Liver (tissue), 3 donors: ENCODE results near the gene ATP2B3.

Source experiments
- EGR1 ChIP-seq, 2 donors: IDR thresholded peaks; 2 replicates each; pipeline ENCODE4 v1.6.1; 2016 to 2018; ENCODE audit warnings: antibody characterized with exemption in 2 of 2, low read depth in 2 of 2
- GABPA ChIP-seq, 2 donors: IDR thresholded peaks in 1 of 2; conservative IDR thresholded peaks in 1 of 2; 2 replicates each; pipeline ENCODE4 v1.6.1; 2016; ENCODE audit warnings: antibody characterized with exemption in 2 of 2, mild to moderate bottlenecking in 1 of 2, moderate library complexity in 1 of 2
- HNF4A ChIP-seq, 2 donors: conservative IDR thresholded peaks; 2 replicates each; pipeline ENCODE4 v1.6.1; 2016; ENCODE audit warnings: antibody characterized with exemption in 2 of 2, mild to moderate bottlenecking in 2 of 2
- JUND ChIP-seq, 2 donors: IDR thresholded peaks; 2 replicates each; pipeline ENCODE4 v1.6.1; 2016; ENCODE audit warnings: antibody characterized with exemption in 2 of 2
- RAD21 ChIP-seq, 2 donors: IDR thresholded peaks; 2 replicates each; pipeline ENCODE4 v1.6.1; 2016; ENCODE audit warnings: antibody characterized with exemption in 2 of 2, mild to moderate bottlenecking in 2 of 2
- RXRA ChIP-seq, 2 donors: IDR thresholded peaks; 2 replicates each; pipeline ENCODE4 v1.6.1; 2017 to 2018; ENCODE audit warnings: antibody characterized with exemption in 2 of 2, mild to moderate bottlenecking in 1 of 2
- SP1 ChIP-seq: IDR thresholded peaks from 2 replicates; pipeline ENCODE4 v1.6.1; 2018; ENCODE audit warnings: antibody characterized with exemption, mild to moderate bottlenecking
- TAF1 ChIP-seq: conservative IDR thresholded peaks from 2 replicates; pipeline ENCODE4 v1.6.1; 2016; ENCODE audit warnings: antibody characterized with exemption, mild to moderate bottlenecking
- YY1 ChIP-seq: IDR thresholded peaks from 2 replicates; pipeline ENCODE4 v1.6.1; 2016; ENCODE audit warnings: antibody characterized with exemption, mild to moderate bottlenecking
- TF ChIP-seq, protein P1 (sequence below): IDR thresholded peaks from 2 replicates; pipeline ENCODE4 v1.6.1; 2016; ENCODE audit warnings: antibody characterized with exemption, mild to moderate bottlenecking
- TF ChIP-seq, protein P2 (sequence below): fragments of 150-350 bp; IDR thresholded peaks from 2 replicates; pipeline ENCODE4 v1.5.1; 2017; ENCODE audit warnings: improper control_type of control experiment, low read depth, low read length; ENCODE audit not compliant: missing input control
- TF ChIP-seq, protein P3 (sequence below): IDR thresholded peaks from 2 replicates; pipeline ENCODE4 v1.6.1; 2016; ENCODE audit warnings: antibody characterized with exemption
- TF ChIP-seq, protein P4 (sequence below): IDR thresholded peaks from 2 replicates; pipeline ENCODE4 v1.6.1; 2016; ENCODE audit warnings: antibody characterized with exemption
- TF ChIP-seq, protein P5 (sequence below): IDR thresholded peaks from 2 replicates; pipeline ENCODE4 v1.6.1; 2016; ENCODE audit warnings: antibody characterized with exemption
- donor health status: healthy.
- donor health status: healthy.

DNA sequence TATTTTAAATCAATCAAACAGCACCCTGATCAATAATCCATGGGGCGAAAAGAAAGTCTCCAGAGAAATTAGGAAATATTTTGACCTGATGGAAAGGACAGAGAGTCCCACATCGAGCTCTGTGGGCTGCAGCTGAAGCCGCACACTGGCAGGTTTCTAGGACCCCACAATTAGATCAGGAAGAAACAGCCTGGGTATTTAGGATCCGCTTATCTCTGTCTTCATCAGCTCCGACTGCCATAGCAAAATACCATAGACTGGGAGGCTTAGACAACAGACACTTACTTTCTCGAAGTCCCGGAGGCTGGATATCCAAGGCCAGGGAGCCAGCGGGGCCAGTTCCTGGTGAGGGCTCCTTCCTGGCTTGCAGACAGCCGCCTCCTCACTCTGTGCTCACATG, 45.1 kb downstream of the ATP2B3 start:
- TF ChIP-seq, protein P1, sequence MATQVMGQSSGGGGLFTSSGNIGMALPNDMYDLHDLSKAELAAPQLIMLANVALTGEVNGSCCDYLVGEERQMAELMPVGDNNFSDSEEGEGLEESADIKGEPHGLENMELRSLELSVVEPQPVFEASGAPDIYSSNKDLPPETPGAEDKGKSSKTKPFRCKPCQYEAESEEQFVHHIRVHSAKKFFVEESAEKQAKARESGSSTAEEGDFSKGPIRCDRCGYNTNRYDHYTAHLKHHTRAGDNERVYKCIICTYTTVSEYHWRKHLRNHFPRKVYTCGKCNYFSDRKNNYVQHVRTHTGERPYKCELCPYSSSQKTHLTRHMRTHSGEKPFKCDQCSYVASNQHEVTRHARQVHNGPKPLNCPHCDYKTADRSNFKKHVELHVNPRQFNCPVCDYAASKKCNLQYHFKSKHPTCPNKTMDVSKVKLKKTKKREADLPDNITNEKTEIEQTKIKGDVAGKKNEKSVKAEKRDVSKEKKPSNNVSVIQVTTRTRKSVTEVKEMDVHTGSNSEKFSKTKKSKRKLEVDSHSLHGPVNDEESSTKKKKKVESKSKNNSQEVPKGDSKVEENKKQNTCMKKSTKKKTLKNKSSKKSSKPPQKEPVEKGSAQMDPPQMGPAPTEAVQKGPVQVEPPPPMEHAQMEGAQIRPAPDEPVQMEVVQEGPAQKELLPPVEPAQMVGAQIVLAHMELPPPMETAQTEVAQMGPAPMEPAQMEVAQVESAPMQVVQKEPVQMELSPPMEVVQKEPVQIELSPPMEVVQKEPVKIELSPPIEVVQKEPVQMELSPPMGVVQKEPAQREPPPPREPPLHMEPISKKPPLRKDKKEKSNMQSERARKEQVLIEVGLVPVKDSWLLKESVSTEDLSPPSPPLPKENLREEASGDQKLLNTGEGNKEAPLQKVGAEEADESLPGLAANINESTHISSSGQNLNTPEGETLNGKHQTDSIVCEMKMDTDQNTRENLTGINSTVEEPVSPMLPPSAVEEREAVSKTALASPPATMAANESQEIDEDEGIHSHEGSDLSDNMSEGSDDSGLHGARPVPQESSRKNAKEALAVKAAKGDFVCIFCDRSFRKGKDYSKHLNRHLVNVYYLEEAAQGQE = no peak
- TF ChIP-seq SP1 = no peak
- TF ChIP-seq, protein P2, sequence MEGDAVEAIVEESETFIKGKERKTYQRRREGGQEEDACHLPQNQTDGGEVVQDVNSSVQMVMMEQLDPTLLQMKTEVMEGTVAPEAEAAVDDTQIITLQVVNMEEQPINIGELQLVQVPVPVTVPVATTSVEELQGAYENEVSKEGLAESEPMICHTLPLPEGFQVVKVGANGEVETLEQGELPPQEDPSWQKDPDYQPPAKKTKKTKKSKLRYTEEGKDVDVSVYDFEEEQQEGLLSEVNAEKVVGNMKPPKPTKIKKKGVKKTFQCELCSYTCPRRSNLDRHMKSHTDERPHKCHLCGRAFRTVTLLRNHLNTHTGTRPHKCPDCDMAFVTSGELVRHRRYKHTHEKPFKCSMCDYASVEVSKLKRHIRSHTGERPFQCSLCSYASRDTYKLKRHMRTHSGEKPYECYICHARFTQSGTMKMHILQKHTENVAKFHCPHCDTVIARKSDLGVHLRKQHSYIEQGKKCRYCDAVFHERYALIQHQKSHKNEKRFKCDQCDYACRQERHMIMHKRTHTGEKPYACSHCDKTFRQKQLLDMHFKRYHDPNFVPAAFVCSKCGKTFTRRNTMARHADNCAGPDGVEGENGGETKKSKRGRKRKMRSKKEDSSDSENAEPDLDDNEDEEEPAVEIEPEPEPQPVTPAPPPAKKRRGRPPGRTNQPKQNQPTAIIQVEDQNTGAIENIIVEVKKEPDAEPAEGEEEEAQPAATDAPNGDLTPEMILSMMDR = no peak
- TF ChIP-seq JUND (IDR thresholded peaks at IDR 0.05) = no peak
- TF ChIP-seq, protein P3, sequence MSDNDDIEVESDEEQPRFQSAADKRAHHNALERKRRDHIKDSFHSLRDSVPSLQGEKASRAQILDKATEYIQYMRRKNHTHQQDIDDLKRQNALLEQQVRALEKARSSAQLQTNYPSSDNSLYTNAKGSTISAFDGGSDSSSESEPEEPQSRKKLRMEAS = no peak
- TF ChIP-seq HNF4A (conservative IDR thresholded peaks at IDR 0.05) = no peak
- TF ChIP-seq, protein P4, sequence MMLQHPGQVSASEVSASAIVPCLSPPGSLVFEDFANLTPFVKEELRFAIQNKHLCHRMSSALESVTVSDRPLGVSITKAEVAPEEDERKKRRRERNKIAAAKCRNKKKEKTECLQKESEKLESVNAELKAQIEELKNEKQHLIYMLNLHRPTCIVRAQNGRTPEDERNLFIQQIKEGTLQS = no peak
- no peak for TF ChIP-seq EGR1 (IDR thresholded peaks at IDR 0.05; ENCODE audit: low read depth in 2 of 2)
- no peak for TF ChIP-seq TAF1
- no peak for TF ChIP-seq GABPA (IDR thresholded peaks at IDR 0.05 in 1 of 2, conservative IDR thresholded peaks at IDR 0.05 in 1 of 2)
- no peak for TF ChIP-seq RXRA (IDR thresholded peaks at IDR 0.05)
- TF ChIP-seq YY1 = no peak
- TF ChIP-seq RAD21 (IDR thresholded peaks at IDR 0.05) = no peak
- TF ChIP-seq, protein P5, sequence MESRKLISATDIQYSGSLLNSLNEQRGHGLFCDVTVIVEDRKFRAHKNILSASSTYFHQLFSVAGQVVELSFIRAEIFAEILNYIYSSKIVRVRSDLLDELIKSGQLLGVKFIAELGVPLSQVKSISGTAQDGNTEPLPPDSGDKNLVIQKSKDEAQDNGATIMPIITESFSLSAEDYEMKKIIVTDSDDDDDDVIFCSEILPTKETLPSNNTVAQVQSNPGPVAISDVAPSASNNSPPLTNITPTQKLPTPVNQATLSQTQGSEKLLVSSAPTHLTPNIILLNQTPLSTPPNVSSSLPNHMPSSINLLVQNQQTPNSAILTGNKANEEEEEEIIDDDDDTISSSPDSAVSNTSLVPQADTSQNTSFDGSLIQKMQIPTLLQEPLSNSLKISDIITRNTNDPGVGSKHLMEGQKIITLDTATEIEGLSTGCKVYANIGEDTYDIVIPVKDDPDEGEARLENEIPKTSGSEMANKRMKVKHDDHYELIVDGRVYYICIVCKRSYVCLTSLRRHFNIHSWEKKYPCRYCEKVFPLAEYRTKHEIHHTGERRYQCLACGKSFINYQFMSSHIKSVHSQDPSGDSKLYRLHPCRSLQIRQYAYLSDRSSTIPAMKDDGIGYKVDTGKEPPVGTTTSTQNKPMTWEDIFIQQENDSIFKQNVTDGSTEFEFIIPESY = no peak
